Activated naive CD8-positive, alpha-beta T cell treated with anti-CD3 and anti-CD28 coated beads, Interleukin-2, amount 50 U/mL, for 16 hours (primary cell): ENCODE data around the gene TBL1X.

Experiments used
- DNase-seq: peaks from one replicate; pipeline ENCODE4 v3.0.0-alpha.2; 2020; ENCODE audit warnings: low read depth, low spot score

TBL1X gene

GRCh38 chrX:9582956-9583355 lies 118.1 kb downstream of the TBL1X start:
- no peak for DNase-seq

- no peak for DNase-seq
These were observed 122.1 kb downstream of the TBL1X start for GRCh38 chrX:9586992-9587392.

GRCh38 chrX:9587642-9588041 lies 122.8 kb downstream of the TBL1X start:
- DNase-seq = no peak

GRCh38 chrX:9591496-9591895 lies 126.6 kb downstream of the TBL1X start:
- DNase-seq = no peak

GRCh38 chrX:9593756-9594155 lies 128.9 kb downstream of the TBL1X start:
- DNase-seq = no peak

- DNase-seq = no peak
These were observed 130.3 kb downstream of the TBL1X start for GRCh38 chrX:9595174-9595573.

GRCh38 chrX:9596837-9597236 lies 132.0 kb downstream of the TBL1X start:
- no peak for DNase-seq

- DNase-seq = no peak
These were observed 132.6 kb downstream of the TBL1X start for GRCh38 chrX:9597361-9598035.

- no peak for DNase-seq
These were observed 133.5 kb downstream of the TBL1X start for GRCh38 chrX:9598344-9598743.

- no peak for DNase-seq
These were observed 139.5 kb downstream of the TBL1X start for GRCh38 chrX:9604111-9604907.

GRCh38 chrX:9604908-9605306 lies 140.0 kb downstream of the TBL1X start:
- no peak for DNase-seq

- no peak for DNase-seq
These were observed 140.6 kb downstream of the TBL1X start for GRCh38 chrX:9605484-9605883.

GRCh38 chrX:9606971-9607370 lies 142.1 kb downstream of the TBL1X start:
- DNase-seq = no peak

GRCh38 chrX:9609499-9609898 lies 144.6 kb downstream of the TBL1X start:
- no peak for DNase-seq

GRCh38 chrX:9609987-9610386 lies 145.1 kb downstream of the TBL1X start:
- no peak for DNase-seq

- DNase-seq = no peak
These were observed 146.0 kb downstream of the TBL1X start for GRCh38 chrX:9610771-9611392.

- no peak for DNase-seq
These were observed 146.7 kb downstream of the TBL1X start for GRCh38 chrX:9611436-9612145.

- DNase-seq = no peak
These were observed 147.3 kb downstream of the TBL1X start for GRCh38 chrX:9612146-9612505.

GRCh38 chrX:9614016-9614415 lies 149.2 kb downstream of the TBL1X start:
- DNase-seq = no peak

GRCh38 chrX:9619133-9619532 lies 154.3 kb downstream of the TBL1X start:
- no peak for DNase-seq

- DNase-seq = no peak
These were observed 154.7 kb downstream of the TBL1X start for GRCh38 chrX:9619581-9619980.

- DNase-seq = no peak
These were observed 157.3 kb downstream of the TBL1X start for GRCh38 chrX:9622128-9622527.
